NCI-H748 (cell line): ENCODE data around the gene MAST4.
"Not testable (repeated sequence)": the region's sequence is repeated elsewhere in the genome, so short reads cannot be mapped to it uniquely, and the experiment has no call there.

Experiments used
- DNase-seq: peaks from one replicate; lab custom pipeline; 2025; ENCODE audit not compliant: unreplicated experiment; lab: John Stamatoyannopoulos, UW

MAST4 gene

DNA sequence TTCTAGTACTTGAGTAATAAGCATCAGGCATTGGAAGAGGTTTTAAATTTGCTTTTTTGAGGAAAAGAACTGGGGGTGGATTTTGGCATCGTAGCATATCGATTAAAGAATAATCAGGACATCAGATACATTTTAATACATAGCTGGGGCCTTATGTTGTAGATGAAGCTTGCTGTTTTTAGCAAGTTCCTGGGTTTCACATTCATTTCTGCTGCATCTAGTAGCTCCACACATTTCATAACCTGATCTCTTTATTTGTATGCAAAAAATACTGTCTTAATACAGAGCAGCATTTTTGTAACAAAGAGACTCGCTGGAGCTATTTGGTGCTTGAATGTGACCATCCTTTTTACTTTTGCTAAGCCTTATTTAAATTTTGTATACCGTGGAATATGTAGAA lies 571.9 kb downstream of the MAST4 start:
- no peak for DNase-seq

DNA sequence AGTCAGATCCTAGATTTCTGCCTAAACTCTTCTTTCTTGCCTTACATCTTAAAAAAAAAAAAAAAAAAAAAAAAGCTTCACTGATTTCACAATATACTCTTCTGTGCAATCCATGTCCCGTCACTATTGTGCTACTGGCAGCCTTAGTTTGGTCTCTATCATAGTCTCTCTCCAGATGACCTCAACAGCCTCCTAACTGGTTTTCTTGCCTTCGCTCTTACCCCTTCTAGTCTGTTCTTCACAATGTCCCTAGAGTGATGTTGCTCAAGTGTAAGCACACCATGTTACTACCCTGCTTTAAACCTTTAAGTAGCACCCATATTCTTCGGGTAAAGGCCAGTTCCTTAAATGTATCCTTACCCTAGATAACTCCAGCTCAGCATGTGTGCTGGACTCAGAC lies 574.6 kb downstream of the MAST4 start:
- DNase-seq, result no peak

DNA sequence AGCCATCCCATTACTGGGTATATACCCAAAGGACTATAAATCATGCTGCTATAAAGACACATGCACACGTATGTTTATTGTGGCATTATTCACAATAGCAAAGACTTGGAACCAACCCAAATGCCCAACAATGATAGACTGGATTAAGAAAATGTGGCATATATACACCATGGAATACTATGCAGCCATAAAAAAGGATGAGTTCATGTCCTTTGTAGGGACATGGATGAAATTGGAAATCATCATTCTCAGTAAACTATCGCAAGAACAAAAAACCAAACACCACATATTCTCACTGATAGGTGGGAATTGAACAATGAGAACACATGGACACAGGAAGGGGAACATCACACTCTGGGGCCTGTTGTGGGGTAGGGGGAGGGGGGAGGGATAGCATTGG lies 577.2 kb downstream of the MAST4 start:
- DNase-seq, result not testable (repeated sequence)

DNA sequence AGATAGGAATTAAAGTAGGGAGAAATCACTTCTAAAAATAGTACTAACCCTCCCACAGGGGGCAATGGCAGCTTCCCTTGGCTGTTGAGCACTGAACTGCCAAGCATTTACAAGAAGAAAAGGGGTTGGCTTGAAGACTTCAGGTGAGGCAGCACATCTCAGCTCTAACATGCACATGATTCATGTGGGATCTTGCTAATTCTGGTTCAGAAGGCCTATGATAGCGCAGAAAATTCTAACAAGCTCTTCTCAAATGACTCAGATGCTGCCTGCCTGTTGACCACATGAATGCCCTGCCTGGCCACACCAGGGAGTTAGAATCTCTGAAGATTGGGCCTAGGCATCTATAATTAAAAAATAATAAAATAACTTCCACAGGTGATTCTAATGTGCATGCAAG lies 577.8 kb downstream of the MAST4 start:
- no peak for DNase-seq

DNA sequence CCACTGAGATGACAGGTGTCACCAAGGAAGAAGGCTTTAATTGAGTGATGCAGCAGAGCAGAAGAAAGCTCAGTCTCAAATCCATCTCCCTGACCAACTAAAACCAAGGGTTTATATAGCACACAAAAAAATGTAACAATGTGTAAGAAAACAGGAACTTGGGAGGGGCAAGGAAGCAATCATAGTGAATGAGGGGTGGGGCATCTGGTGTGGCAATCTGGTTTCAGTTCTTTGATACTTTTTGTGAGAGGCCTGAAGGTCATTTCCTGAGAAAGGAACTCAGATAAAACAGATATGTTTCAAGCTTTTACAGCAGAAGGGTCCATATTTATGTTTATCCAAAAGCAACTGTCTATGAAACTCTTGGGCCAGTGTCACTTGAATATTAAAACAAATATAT lies 580.7 kb downstream of the MAST4 start:
- DNase-seq, result no peak

DNA sequence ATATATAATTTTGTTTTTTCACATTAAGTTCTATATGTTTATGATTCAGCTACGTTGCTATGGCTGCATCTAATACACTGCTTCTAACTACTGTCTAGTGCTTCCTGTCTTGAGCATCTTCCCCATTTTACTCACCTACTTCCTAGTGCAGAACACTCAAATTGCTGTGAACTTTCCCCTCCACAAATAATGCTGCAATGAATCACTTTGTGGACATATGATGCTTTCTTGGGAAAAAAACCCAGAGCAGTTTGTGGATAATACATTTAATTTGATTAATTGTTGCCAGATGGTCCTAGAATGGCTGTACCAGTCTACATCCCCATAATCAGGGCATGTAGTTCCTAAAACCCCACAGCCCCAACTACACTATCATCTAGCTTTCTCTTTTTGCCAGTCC lies 581.9 kb downstream of the MAST4 start:
- DNase-seq, result no peak

DNA sequence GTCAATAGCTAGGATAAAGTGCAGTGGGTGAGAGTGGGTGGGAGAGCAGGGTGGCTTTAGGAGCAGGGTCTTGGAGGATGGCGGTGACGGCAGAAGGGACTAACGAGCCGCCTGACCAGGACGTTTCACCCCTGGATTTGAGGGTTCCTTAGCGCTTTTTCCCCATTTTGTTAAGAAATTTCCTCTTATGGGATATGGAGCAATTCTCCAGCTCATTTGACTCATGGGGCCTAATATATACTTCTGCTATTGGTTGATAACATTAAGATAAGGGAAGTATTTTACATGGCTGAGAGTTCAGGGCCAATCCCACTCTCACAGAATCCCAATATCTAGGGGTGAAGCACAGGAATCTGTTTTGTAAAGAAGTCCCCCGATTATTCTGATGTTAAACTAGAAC lies 582.8 kb downstream of the MAST4 start:
- no peak for DNase-seq

DNA sequence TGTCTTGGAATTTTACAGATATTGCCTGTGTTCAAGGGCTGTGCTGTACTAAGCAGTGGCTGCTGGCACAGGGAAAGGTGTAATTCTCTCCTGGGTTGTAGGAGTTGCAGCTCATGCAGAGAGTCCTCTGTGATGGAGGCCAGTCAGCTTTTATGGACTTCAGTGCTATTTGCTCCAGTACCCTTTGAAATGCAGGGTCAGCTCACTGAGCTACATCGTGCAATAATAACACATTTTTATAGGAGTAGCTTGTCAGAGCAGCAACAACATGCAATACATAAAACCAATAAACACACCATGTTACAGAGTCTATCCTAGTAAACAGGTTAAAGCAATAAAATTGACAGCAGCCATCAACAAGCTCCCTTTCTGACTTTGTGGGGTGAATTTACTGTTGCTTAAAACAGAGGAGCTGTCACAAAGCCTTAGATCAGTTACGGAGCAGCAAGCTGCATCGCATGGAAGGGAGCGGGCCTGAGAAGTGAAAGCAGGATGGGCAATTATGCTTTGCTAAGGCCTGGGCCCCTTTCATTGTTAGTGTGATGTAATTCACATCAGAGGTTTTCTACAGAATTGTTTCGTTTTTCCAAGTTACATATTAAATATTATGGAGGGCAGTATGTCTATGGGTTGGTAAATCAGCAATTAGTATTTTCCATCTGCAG lies 583.6 kb downstream of the MAST4 start:
- no peak for DNase-seq

DNA sequence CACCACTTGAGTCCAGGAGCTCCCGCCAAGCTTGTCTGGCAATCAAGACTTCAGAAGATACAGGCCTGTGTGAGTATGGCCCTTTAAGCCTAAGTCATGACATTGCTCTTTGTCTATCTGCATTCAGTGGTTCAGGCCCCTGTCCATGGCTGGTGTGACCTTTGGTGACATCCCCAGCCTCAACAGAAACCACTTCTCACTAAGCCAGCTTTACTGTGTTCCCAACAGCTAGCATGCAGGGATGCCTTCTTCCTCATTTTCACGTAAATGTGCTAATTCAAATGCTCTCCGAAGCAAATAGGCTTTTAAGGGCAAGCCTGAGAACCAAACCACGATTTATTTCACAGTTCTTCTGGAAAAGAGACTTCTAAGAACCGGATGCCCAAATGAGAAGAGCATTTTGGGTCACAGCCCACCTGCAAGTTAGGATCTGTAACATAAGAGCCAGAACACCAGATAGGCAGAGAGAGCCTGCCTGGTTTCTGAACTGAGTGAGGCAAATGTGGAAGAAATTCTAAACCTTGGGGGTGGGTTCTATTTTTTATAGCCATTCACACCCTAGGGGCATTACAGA lies 585.5 kb downstream of the MAST4 start:
- DNase-seq, result no peak

DNA sequence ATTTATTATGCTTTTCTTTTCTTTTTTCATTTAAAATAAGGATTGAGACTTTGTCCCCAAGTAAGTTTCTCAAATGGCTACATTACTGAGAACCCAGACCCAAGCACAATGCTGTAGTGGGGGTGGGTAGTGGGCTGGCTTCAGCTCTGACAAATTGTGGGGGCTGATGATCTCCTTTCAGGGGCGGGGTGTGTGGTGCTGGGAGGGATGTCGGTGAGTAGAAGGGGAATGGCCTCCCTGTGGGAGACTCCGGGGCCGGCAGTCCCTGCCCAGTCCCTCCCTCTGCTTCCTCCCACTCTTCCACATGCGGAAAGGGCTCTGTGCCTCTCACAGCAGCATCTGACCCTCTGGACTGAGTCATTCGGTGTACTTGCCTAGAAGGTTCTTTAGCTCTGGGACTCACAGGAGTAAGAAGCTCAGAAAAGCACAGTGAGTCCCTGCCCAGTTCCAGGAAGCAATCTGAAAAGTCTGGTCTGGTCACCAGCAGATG lies 586.2 kb downstream of the MAST4 start:
- DNase-seq, result no peak

DNA sequence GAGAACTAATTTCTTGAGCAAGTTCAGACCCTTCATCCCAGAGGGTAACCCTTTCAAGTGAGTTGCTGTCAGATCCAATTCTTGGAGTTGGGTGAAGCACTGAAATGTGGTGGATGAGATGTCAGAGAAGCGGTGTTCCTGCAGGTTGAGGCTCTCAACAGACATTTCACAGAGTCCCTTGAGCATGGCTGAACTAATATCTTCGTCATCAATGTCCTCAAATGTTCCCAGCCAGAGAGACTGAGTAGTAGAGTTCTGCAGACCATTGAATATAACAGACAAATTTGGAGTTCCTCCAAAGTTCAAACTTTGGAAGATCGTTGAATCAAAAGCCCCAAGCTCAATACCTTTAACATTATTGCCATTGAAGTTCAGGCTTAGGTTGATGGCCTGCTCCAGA lies 587.7 kb downstream of the MAST4 start:
- DNase-seq, result no peak

DNA sequence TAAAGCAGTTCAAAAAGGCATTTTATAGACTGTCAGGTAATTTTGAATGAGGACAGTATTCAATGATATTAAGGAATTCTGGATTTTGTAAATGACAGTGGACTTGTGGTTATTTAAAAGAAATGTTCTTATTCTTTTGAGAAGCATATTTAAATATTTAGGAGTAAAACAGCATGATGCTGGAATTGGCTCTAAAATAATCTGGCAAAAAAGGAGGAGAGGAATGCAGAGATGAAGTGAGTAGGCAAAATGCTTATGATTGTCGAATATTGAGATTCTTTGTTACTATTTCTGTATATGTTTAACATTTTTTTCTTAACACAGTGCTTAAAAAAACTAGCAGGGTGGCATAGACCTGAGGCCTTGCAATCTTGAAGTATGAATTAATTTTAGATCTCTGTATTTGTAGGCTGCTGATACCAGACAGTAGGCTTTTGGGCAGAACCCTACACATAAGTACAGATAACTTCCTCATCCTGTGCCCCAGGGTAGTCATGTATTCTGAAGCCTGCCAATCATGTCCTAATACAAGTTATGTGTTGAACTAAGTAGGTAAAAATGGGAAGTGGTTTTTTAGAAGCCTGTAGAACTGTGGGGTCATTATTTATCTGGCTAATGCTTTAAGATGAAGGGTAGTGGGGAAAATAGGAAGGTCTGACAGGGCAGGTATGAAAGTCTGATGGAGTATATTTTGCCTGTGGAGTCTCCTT lies 591.0 kb downstream of the MAST4 start:
- DNase-seq, result no peak

DNA sequence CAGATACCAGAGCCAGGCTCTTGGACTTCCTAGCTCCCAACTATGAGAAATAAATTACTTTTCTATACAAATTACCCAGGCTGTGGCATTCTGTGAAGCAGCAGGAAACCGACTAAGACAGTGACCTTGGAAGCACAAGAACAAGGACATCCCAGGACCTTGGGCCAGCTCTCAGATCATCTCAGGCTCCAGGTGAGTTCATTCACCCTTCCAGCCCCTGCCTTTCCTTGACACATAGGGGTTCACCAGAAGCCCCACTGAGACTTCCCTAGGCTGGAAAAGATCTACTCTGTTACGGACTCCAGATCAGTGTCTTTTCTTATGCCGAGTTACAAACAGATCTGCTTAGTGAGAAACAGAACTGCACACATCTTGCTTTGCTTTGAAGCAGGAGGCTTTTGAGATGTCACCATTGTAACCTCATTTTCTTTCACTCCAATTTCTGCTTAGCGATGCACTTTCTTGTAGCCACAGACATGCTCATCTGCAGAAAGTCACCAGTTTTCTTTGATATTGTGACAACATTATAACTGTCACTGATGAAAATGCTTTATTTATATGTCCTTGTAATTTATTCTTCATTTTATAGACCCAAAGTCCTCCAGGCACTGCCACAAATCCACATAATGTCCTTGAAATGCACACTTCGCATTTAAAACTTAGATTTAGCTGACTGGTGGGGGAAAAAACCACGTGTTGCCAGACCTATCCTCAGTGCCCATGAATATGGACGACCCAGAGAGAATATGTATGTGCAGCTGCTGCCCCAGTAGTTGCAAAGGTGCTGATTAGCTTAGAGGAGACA lies 592.3 kb downstream of the MAST4 start:
- DNase-seq, result no peak

DNA sequence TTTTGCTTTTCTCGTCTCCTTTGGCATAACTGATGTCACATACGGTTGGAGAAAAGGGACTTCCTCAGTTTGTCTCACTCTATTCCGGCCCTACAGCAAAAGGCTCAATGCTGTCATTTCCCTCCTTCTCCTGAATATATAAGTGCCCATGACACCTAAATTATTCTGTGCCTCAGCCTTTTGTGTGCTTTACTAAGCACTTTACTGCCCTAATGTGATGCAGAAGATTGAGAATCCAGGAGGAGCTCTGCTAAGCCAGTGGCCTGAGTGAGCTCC lies 592.8 kb downstream of the MAST4 start:
- DNase-seq, result no peak

DNA sequence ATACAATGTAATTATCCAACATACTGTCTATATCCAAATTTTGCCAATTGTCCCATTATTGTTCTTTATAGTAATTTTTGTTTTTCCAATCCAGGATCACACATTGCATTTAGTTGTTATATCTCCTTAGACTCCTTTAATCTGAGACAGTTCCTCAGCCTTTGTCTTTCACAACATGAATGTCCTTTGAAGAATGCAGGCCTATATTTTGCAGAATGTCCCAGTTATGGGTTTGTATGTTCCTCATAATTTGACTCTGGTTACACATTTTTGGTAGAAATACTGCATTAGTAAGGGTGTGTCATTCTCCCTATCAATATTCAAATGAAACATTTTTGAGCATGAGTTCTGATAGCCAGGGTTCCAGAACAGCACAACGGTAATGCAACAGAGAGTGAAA lies 593.7 kb downstream of the MAST4 start:
- no peak for DNase-seq

DNA sequence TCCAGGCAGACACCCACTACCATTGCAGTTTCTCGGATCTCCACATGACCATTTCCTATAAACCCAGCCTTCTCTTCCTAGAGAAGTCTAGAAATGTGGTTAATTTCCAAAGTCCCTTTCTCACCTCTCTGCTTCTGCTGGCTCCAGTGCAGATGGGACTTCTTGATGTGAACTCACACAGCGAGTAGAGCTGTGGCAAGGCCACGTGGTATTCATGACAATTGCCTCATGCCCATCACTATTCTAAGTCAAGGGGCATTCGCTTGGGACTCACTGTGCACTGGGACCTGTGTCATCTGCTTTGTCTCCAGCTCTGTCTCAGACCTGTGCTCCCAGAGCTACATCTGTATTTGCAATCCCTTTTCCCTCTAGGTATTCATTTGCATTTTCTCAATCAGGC lies 594.2 kb downstream of the MAST4 start:
- DNase-seq, result no peak

DNA sequence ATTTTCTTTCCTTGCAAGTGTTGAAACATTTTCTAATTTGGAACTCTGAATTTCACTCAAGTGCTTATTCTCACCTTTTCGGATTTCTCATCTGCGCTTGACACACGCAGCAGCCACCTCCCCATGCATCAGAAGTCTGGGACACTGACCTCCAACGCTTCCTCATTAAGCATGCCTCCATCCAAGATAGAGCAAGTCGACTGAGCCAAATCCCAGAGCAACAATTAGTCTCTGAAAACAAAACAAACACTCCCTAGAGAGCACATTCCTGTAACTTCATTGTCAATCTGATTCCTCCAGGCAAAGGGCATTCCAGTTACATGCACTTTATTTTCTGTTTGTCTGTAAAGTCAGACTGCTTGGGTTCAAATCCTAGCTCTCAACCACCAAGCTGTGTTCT lies 594.7 kb downstream of the MAST4 start:
- no peak for DNase-seq

DNA sequence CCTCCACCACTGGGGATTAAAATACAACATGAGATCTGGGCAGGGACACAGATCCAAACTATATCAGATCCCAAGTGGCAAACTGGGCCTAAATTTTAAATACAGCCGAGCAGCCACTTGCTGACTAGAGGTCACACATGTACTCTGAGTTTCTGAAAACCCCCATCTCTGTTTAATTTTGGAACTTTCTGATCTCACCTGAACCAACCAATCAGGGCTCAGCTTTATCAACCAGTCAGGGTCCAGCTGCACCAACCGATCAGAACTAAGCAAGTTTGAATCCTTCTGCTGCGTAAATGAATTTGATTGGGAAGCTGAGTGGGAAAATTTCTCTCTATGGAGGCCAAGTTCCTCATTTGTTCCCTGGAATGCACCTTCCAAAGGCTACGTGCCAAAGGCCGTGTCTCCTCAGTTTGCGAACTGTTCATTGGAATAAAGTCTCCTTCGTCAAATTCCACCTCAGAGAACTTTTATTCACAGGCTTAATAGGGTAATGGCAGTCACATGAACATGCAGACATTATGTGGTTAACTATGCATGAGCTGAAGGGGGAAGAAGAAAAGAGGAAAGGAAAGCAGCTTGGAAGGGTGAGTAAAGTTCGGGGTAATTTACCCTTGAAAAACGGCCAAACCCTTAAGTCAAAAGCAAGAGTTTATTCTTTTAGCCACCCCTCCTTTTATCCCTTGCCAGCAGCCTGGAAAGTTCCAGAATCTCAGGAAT lies 596.7 kb downstream of the MAST4 start:
- no peak for DNase-seq

DNA sequence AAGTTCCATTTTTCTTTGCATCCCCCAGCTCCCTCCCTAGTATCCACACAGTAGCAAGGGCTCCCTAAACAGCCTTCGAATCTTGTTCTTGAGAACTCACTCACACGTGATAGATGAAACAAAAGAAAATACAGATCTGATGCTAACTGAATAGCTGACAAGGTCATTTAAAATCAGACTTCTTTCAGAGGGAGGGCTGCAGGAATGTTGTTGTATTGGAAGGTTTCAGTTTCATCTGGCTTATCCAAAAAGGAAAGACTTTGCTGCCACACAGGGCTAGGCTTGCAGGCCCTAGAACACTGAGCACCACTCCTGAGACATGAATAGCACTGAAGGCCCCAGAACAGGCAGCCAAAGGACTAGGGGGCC lies 597.2 kb downstream of the MAST4 start:
- DNase-seq, result no peak

DNA sequence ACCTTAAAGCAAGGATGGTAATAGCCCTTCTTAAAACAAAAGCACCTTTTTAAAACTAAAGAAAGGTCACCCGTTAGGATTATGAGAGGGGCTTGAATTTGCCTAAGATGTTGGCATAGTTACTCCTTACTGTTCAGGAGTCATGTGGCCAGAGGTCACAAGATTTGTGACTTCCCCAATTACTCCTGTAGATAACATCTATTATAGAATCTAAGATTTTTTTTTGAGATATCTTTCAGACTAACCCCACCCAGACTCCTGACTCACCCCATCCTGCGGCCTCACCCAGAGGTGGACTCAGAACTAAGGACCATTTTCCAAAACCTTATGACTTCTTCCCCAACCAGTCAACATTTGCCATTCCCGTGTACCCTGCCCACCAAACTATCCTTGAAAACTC lies 598.0 kb downstream of the MAST4 start:
- no peak for DNase-seq
